GM12891 (cell line): Measurements from ENCODE around the gene RP9.

Experiments
- POLR2A ChIP-seq: IDR thresholded peaks from 2 replicates; pipeline ENCODE4 v1.6.1; 2011; ENCODE audit warnings: low read depth, low read length, control low read depth
- POLR2AphosphoS5 ChIP-seq: IDR thresholded peaks from 2 replicates; pipeline ENCODE4 v1.6.1; 2011; ENCODE audit warnings: low read depth, low read length, control low read depth
- TAF1 ChIP-seq: IDR thresholded peaks from 2 replicates; pipeline ENCODE4 v1.6.1; 2011; ENCODE audit warnings: low read depth, low read length, control low read depth

DNA sequence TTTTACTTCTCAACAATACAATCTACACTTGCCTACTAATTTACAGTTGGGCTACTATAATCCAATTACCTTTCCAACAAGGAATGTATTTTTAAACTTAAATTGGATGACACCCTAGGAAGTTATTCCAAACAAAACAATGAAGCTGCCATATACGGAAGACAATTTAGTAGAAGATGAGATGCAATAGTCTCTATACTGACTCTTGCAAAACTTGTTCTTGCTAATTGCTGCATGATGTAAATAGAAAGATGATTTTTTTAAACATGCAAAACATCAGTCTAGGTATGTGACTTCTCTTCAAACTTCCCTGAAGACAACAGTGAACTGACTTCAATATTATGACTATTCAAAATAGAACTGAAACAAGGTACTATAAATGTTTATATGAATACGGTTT is 64.2 kb downstream of the RP9 start:
- no peak for TF ChIP-seq TAF1
- TF ChIP-seq POLR2A: no peak
- TF ChIP-seq POLR2AphosphoS5: no peak
